Suprapubic skin (tissue), 4 donors: ENCODE results near the gene AFM. TPM values are rescaled to one million over a fixed set of nuclear protein-coding genes. Genes with fewer than 3 reads are reported as not detected.

Experiments used
- DNase-seq, 2 donors: peaks; one replicate each; pipeline ENCODE4 v3.0.0-alpha.2; 2019; ENCODE audit warnings: low spot score in 2 of 2
- H3K27ac ChIP-seq: fragments of 200-600 bp; sonication (generic); one replicate; pipeline ENCODE4 v1.5.1; 2019
- H3K27me3 ChIP-seq: fragments of 200-600 bp; sonication (generic); one replicate; pipeline ENCODE4 v1.5.1; 2019
- H3K36me3 ChIP-seq: fragments of 200-600 bp; sonication (generic); one replicate; pipeline ENCODE4 v1.5.1; 2019
- H3K4me1 ChIP-seq: fragments of 200-600 bp; sonication (generic); one replicate; pipeline ENCODE4 v1.5.1; 2019
- H3K4me3 ChIP-seq: fragments of 200-600 bp; sonication (generic); one replicate; pipeline ENCODE4 v1.5.1; 2019; ENCODE audit warnings: mild to moderate bottlenecking
- H3K9me3 ChIP-seq: fragments of 200-600 bp; sonication (generic); one replicate; pipeline ENCODE4 v1.5.1; 2019
- EP300 ChIP-seq: sonication (generic); formaldehyde crosslinking; IDR thresholded peaks from one replicate; pipeline ENCODE4 v1.6.1; 2017; ENCODE audit warnings: antibody characterized with exemption
- POLR2A ChIP-seq, 2 donors: fragments of 450-650 bp; IDR thresholded peaks; one replicate each; pipeline ENCODE4 v1.6.1; 2017; ENCODE audit warnings: antibody characterized with exemption in 2 of 2, mild to moderate bottlenecking in 2 of 2, moderate library complexity in 2 of 2
- POLR2AphosphoS5 ChIP-seq, 3 donors: sonication (generic); formaldehyde crosslinking; IDR thresholded peaks; one replicate each; pipeline ENCODE4 v1.6.1; 2017; ENCODE audit warnings: antibody characterized with exemption in 3 of 3
- WGBS: methylation state at CpG from one replicate; pipeline ENCODE4 v1.1.5; 2018; 5-methylcytosine and 5-hydroxymethylcytosine counted together
- total RNA-seq, 4 donors: library from RNA; depleted of rRNA; stranded (reverse); fragments of >200 nt; gene quantifications; one replicate each; pipeline ENCODE4 v1.1.0, GENCODE V29; 2016
- TF ChIP-seq, protein P1 (sequence below), 2 donors: fragments of 200-600 bp in 1 of 2; fragments of 450-650 bp in 1 of 2; sonication (generic) in 1 of 2; IDR thresholded peaks; one replicate each; pipeline ENCODE4 v1.5.1; 2016 to 2019; ENCODE audit warnings: antibody characterized with exemption in 2 of 2, mild to moderate bottlenecking in 1 of 2, moderate library complexity in 1 of 2

AFM gene
- total RNA-seq, 4 donors from 2014 or later: not detected

DNA sequence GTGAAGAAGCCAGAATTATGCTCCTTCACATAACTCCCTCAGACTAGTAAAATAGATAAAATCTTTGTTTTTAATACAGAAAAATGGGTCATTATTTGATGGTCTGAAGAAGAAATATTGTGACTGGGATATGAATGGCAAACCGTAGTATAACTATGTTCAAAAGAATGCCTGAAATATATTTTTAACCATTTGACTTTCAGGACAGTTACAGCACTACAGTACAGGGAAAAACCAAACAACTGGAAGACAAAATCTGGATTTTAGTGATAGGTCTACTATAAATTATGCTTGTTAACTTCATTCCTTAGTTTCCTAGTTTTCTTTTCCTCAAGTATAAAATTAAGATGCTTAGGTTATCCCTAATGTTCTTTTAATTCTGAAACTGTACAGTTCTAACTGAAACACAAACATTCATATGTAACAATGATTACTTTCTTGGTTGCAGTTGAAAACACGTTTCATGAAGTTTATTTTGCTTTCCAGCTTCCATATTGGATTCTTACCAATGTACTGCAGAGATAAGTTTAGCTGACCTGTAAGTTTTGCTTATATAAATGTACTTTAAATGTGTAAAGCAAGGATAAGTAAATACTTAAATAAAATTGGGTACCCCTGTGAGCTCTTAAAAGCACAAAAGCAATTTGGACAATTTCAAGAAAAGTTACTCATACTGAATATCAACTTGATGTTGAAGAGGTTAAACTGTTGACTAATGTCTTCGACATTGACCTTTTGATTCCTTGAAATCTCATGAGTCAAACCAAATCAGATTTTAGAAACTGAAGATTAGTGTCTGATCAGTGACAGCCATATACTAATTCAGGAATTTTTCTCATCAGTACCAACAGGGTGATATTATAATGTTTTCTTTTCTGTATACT, 44.6 kb upstream of the AFM start:
- Histone ChIP-seq H3K27me3 (no peaks in the 10 kb centered on the region), H3K36me3 (no peaks in the 10 kb centered on the region), H3K9me3 (no peaks in the 10 kb centered on the region), H3K27ac (no peak overlapping the region), H3K4me1 (no peaks in the 10 kb centered on the region), H3K4me3 (no peak overlapping the region)
- TF ChIP-seq POLR2A (IDR thresholded peaks at IDR 0.05) (no peak), POLR2AphosphoS5 (IDR thresholded peaks at IDR 0.05) (no peak), EP300 (no peak)
- TF ChIP-seq, protein P1, sequence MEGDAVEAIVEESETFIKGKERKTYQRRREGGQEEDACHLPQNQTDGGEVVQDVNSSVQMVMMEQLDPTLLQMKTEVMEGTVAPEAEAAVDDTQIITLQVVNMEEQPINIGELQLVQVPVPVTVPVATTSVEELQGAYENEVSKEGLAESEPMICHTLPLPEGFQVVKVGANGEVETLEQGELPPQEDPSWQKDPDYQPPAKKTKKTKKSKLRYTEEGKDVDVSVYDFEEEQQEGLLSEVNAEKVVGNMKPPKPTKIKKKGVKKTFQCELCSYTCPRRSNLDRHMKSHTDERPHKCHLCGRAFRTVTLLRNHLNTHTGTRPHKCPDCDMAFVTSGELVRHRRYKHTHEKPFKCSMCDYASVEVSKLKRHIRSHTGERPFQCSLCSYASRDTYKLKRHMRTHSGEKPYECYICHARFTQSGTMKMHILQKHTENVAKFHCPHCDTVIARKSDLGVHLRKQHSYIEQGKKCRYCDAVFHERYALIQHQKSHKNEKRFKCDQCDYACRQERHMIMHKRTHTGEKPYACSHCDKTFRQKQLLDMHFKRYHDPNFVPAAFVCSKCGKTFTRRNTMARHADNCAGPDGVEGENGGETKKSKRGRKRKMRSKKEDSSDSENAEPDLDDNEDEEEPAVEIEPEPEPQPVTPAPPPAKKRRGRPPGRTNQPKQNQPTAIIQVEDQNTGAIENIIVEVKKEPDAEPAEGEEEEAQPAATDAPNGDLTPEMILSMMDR (IDR thresholded peaks at IDR 0.05): no peak
- DNase-seq: no peak
- WGBS: 77% methylated on average over 3 of the region's 3 CpGs

DNA sequence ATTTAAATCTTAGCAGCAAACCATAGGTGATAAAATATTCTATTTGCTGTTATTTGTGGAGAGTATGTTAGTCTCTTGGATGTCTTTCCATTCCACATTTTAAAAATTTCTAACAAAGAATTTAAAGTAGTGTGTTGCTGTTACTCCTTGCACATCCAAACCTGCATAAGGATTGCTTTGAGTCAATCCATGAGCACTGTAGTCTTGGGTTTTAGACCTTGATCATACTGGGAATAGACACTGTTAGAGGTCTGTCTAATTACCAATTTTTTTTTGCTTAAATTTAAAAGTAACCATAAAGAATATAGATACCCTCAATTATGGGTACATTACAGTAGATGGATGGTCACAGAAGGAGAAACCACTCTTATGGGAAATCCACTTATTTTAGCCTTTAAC, 44.0 kb upstream of the AFM start:
- DNase-seq: no peak

DNA sequence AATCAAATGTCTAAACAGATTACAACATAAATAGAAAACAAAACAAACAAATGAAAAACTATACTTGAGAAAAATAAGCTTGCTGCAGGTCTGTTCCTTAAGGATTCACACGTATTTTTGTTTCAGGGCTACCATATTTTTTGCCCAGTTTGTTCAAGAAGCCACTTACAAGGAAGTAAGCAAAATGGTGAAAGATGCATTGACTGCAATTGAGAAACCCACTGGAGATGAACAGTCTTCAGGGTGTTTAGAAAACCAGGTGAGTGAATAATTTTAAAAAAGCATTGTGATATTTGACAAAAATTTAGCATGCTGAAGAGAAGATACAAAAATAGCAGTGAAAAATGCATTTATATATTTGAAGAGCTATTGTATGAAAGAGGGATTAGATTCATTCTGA, 43.5 kb upstream of the AFM start:
- no peaks in the 10 kb centered on the region for H3K4me1 ChIP-seq
- TF ChIP-seq POLR2A (IDR thresholded peaks at IDR 0.05) (no peak), EP300 (no peak), POLR2AphosphoS5 (IDR thresholded peaks at IDR 0.05) (no peak)
- TF ChIP-seq, protein P1 (IDR thresholded peaks at IDR 0.05): no peak
- H3K9me3 ChIP-seq: no peaks in the 10 kb centered on the region
- 80% methylated on average over 1 of the region's 1 CpG for WGBS
- H3K27ac ChIP-seq: no peak overlapping the region
- no peaks in the 10 kb centered on the region for H3K36me3 ChIP-seq
- DNase-seq: no peak
- H3K27me3 ChIP-seq: no peaks in the 10 kb centered on the region
- no peak overlapping the region for H3K4me3 ChIP-seq

More for the DNA sequence above, 44.0 kb upstream of the AFM start:
- H3K36me3 ChIP-seq: no peaks in the 10 kb centered on the region
- H3K4me1 ChIP-seq: no peaks in the 10 kb centered on the region
- no peak overlapping the region for H3K4me3 ChIP-seq
- no peak for TF ChIP-seq POLR2AphosphoS5 (IDR thresholded peaks at IDR 0.05)
- TF ChIP-seq POLR2A (IDR thresholded peaks at IDR 0.05): no peak
- TF ChIP-seq EP300: no peak
- TF ChIP-seq, protein P1 (IDR thresholded peaks at IDR 0.05): no peak
- no peak overlapping the region for H3K27ac ChIP-seq
- no peaks in the 10 kb centered on the region for H3K9me3 ChIP-seq
- no peaks in the 10 kb centered on the region for H3K27me3 ChIP-seq

DNA sequence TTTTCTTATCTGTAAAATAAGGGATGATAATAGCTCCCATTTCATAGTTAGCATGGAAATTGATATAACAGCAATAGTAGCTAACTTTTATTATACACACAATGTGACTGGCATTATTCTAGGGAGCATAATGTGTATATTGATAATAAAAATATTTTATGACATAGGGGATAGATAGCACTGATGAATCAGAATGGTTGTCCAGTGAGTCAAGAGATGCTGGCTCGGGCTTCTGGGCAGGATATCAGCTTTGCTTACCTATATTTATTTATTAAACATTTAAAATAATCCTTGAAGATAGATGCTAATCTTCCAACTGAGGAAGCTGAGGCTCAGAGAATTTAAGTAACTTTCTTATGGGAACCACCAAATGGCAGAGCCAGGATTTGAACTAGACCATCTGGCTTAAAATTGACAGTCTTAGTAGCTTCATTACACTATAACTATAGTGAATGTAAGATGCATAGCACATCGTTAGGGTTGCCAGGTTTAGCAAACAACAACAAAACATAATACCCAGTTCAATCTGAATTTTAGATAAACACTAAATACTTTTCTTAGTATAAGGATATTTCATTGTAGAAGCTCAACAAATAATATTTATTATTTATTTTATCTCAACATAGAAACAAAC, 42.8 kb upstream of the AFM start:
- Histone ChIP-seq H3K9me3 (no peaks in the 10 kb centered on the region), H3K36me3 (no peaks in the 10 kb centered on the region), H3K4me3 (no peak overlapping the region), H3K27ac (no peak overlapping the region), H3K4me1 (no peaks in the 10 kb centered on the region), H3K27me3 (no peaks in the 10 kb centered on the region)
- WGBS: 78% methylated on average over 2 of the region's 2 CpGs
- no peak for TF ChIP-seq POLR2AphosphoS5 (IDR thresholded peaks at IDR 0.05)
- no peak for TF ChIP-seq EP300
- TF ChIP-seq POLR2A (IDR thresholded peaks at IDR 0.05): no peak
- TF ChIP-seq, protein P1 (IDR thresholded peaks at IDR 0.05): no peak
- DNase-seq: no peak

DNA sequence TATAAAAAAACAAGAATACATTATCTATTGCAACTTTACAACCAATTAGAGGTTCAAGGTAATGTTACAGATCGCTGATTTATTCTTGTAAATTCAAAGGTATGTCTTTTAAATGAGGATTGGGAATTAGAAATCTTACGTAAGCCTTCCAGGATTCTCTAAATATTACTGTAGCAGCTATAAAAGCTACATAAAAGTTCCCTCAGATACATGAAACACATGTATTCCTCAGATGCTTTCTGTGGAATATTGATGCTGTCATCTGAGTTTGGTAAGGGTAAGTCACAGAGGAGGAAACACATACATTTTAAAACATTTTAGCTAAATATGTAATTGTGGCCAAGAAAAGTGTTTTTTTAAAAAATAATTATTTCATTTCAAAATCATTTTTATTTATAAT, 42.1 kb upstream of the AFM start:
- TF ChIP-seq, protein P1 (IDR thresholded peaks at IDR 0.05): no peak
- no peak for TF ChIP-seq POLR2A (IDR thresholded peaks at IDR 0.05)
- no peak for TF ChIP-seq EP300
- no peak for TF ChIP-seq POLR2AphosphoS5 (IDR thresholded peaks at IDR 0.05)
- Histone ChIP-seq H3K27me3 (no peaks in the 10 kb centered on the region), H3K4me1 (no peaks in the 10 kb centered on the region), H3K9me3 (no peaks in the 10 kb centered on the region), H3K36me3 (no peaks in the 10 kb centered on the region), H3K4me3 (no peak overlapping the region), H3K27ac (no peak overlapping the region)
- WGBS: 87% methylated on average over 2 of the region's 2 CpGs
- no peak for DNase-seq
